Esophagus muscularis mucosa (tissue), 4 donors: ENCODE measurements around the gene FGD5.

ENCODE experiments used
- CTCF ChIP-seq, 3 experiments: fragments of 200-600 bp in 2 of 3; fragments of 450-650 bp in 1 of 3; sonication (generic) in 2 of 3; IDR thresholded peaks; one replicate each; pipeline ENCODE4 v1.5.1; 2017 to 2019; ENCODE audit warnings: antibody characterized with exemption in 3 of 3, mild to moderate bottlenecking in 2 of 3, moderate library complexity in 1 of 3
- EP300 ChIP-seq: sonication (generic); formaldehyde crosslinking; IDR thresholded peaks from one replicate; pipeline ENCODE4 v1.6.1; 2017; ENCODE audit warnings: antibody characterized with exemption
- POLR2A ChIP-seq: fragments of 450-650 bp; IDR thresholded peaks from one replicate; pipeline ENCODE4 v1.6.1; 2017; ENCODE audit warnings: antibody characterized with exemption, moderate library complexity, mild to moderate bottlenecking, low read depth
- POLR2AphosphoS5 ChIP-seq, 2 donors: sonication (generic); formaldehyde crosslinking; IDR thresholded peaks; one replicate each; pipeline ENCODE4 v1.6.1; 2017; ENCODE audit warnings: antibody characterized with exemption in 2 of 2

GRCh38 chr3:14913926-14914778 lies 95.4 kb downstream of the FGD5 start:
- no peak for TF ChIP-seq CTCF (IDR thresholded peaks at IDR 0.05)
- TF ChIP-seq EP300: no peak
- no peak for TF ChIP-seq POLR2AphosphoS5 (IDR thresholded peaks at IDR 0.05)
- TF ChIP-seq POLR2A: no peak
